ENCODE data around the gene AOX1. TPM values are rescaled to one million over a fixed set of nuclear protein-coding genes. Genes with fewer than 3 reads are reported as not detected.

Gene AOX1
- total RNA-seq, 1 experiment from 2014 or later, result 3.0 TPM

DNA sequence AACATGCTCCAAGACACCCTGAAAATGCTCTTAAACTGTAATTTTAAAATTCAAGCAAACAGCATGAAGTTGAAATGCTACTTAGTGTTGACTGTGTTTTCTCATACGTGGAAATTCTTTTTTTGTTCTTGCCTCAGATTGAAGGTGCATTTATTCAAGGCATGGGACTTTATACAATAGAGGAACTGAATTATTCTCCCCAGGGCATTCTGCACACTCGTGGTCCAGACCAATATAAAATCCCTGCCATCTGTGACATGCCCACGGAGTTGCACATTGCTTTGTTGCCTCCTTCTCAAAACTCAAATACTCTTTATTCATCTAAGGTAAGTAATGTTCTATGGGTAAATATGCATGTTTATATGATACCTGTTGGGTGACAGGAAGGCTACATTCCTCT, 82.7 kb downstream of the AOX1 start:
- no TSS peak for BruUV-seq (replicated peaks)
- no peak overlapping the region for H3K27ac ChIP-seq (ENCODE audit: low read length)
- no peak overlapping the region for H3K4me3 ChIP-seq (ENCODE audit: low read depth in 2 of 2, low read length in 2 of 2)
- H3K9me3 ChIP-seq (ENCODE audit: control insufficient read depth, insufficient read depth, low read depth, low read length), result no peaks in the 10 kb centered on the region
- ChIA-PET POLR2A (no interaction called here), CTCF (no interaction called here)
- ATAC-seq (no peak), DNase-seq (ENCODE audit: low read depth, low spot score) (no peak)
- TF ChIP-seq POLR2AphosphoS5 (IDR thresholded peaks at IDR 0.05; ENCODE audit: low read depth, low read length) (no peak), TCF7L2 (IDR thresholded peaks at IDR 0.05; ENCODE audit: low read depth, low read length) (no peak), SIN3A (IDR thresholded peaks at IDR 0.05; ENCODE audit: borderline replicate concordance, insufficient read depth, low read depth, low read length) (no peak)
- TF ChIP-seq, protein P1, sequence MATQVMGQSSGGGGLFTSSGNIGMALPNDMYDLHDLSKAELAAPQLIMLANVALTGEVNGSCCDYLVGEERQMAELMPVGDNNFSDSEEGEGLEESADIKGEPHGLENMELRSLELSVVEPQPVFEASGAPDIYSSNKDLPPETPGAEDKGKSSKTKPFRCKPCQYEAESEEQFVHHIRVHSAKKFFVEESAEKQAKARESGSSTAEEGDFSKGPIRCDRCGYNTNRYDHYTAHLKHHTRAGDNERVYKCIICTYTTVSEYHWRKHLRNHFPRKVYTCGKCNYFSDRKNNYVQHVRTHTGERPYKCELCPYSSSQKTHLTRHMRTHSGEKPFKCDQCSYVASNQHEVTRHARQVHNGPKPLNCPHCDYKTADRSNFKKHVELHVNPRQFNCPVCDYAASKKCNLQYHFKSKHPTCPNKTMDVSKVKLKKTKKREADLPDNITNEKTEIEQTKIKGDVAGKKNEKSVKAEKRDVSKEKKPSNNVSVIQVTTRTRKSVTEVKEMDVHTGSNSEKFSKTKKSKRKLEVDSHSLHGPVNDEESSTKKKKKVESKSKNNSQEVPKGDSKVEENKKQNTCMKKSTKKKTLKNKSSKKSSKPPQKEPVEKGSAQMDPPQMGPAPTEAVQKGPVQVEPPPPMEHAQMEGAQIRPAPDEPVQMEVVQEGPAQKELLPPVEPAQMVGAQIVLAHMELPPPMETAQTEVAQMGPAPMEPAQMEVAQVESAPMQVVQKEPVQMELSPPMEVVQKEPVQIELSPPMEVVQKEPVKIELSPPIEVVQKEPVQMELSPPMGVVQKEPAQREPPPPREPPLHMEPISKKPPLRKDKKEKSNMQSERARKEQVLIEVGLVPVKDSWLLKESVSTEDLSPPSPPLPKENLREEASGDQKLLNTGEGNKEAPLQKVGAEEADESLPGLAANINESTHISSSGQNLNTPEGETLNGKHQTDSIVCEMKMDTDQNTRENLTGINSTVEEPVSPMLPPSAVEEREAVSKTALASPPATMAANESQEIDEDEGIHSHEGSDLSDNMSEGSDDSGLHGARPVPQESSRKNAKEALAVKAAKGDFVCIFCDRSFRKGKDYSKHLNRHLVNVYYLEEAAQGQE (IDR thresholded peaks at IDR 0.05; ENCODE audit: insufficient read depth in 1 of 2, low read depth in 2 of 2, low read length in 1 of 2), result no peak
- TF ChIP-seq, protein P2, sequence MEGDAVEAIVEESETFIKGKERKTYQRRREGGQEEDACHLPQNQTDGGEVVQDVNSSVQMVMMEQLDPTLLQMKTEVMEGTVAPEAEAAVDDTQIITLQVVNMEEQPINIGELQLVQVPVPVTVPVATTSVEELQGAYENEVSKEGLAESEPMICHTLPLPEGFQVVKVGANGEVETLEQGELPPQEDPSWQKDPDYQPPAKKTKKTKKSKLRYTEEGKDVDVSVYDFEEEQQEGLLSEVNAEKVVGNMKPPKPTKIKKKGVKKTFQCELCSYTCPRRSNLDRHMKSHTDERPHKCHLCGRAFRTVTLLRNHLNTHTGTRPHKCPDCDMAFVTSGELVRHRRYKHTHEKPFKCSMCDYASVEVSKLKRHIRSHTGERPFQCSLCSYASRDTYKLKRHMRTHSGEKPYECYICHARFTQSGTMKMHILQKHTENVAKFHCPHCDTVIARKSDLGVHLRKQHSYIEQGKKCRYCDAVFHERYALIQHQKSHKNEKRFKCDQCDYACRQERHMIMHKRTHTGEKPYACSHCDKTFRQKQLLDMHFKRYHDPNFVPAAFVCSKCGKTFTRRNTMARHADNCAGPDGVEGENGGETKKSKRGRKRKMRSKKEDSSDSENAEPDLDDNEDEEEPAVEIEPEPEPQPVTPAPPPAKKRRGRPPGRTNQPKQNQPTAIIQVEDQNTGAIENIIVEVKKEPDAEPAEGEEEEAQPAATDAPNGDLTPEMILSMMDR (IDR thresholded peaks at IDR 0.05), result no peak
- H3K27me3 ChIP-seq (ENCODE audit: control insufficient read depth, insufficient read depth, low read length), result no peaks in the 10 kb centered on the region
- in situ Hi-C loops (cut with HindIII; ENCODE audit: low pct_unique_long_range_greater_than_20kb, low sequenced_read_pairs) (no loop called here), intact Hi-C loops (cut with micrococcal nuclease; ENCODE audit: unreplicated experiment) (no loop called here)
- H3K36me3 ChIP-seq (ENCODE audit: control insufficient read depth, insufficient read depth, low read length), result no peaks in the 10 kb centered on the region
- no peaks in the 10 kb centered on the region for H3K4me1 ChIP-seq (ENCODE audit: control insufficient read depth, insufficient read depth, low read length)

DNA sequence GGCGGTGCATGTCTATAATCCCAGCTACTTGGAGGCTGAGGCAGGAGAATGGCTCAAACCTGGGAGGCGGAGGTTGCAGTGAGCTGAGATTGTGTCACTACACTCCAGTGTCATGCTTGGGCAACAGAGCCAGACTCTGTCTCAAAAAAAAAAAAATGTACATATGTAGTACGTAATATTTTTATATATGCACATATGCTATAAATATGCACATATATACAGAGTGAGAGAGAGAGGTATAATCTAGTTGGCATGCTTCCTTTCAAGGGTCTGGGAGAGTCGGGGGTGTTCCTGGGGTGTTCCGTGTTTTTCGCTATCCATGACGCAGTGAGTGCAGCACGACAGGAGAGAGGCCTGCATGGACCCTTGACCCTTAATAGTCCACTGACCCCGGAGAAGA, 83.5 kb downstream of the AOX1 start:
- TF ChIP-seq SIN3A (IDR thresholded peaks at IDR 0.05; ENCODE audit: borderline replicate concordance, insufficient read depth, low read depth, low read length), result no peak
- no peak for TF ChIP-seq POLR2AphosphoS5 (IDR thresholded peaks at IDR 0.05; ENCODE audit: low read depth, low read length)
- TF ChIP-seq, protein P1 (IDR thresholded peaks at IDR 0.05; ENCODE audit: insufficient read depth in 1 of 2, low read depth in 2 of 2, low read length in 1 of 2), result no peak
- TF ChIP-seq, protein P2 (IDR thresholded peaks at IDR 0.05), result no peak
- TF ChIP-seq TCF7L2 (IDR thresholded peaks at IDR 0.05; ENCODE audit: low read depth, low read length), result no peak
- no peak for ATAC-seq
- no peaks in the 10 kb centered on the region for H3K9me3 ChIP-seq (ENCODE audit: control insufficient read depth, insufficient read depth, low read depth, low read length)
- ChIA-PET CTCF (no interaction called here), POLR2A (no interaction called here)
- BruUV-seq (replicated peaks), result no TSS peak
- in situ Hi-C loops (cut with HindIII; ENCODE audit: low pct_unique_long_range_greater_than_20kb, low sequenced_read_pairs), result no loop called here
- H3K27me3 ChIP-seq (ENCODE audit: control insufficient read depth, insufficient read depth, low read length), result no peaks in the 10 kb centered on the region
- H3K36me3 ChIP-seq (ENCODE audit: control insufficient read depth, insufficient read depth, low read length), result no peaks in the 10 kb centered on the region
- H3K4me3 ChIP-seq (ENCODE audit: low read depth in 2 of 2, low read length in 2 of 2), result no peak overlapping the region
- intact Hi-C loops (cut with micrococcal nuclease; ENCODE audit: unreplicated experiment), result no loop called here
- H3K27ac ChIP-seq (ENCODE audit: low read length), result no peak overlapping the region
- no peaks in the 10 kb centered on the region for H3K4me1 ChIP-seq (ENCODE audit: control insufficient read depth, insufficient read depth, low read length)
- no peak for DNase-seq (ENCODE audit: low read depth, low spot score)

Measured in Panc1 (cell line).